Measurements from ENCODE around the gene SFXN4. TPM values are rescaled to one million over a fixed set of nuclear protein-coding genes. Genes with fewer than 3 reads are reported as not detected.

Gene SFXN4
- total RNA-seq, 1 experiment from 2014 or later = 21.9 TPM

- Mint-ChIP-seq H3K4me3 (peak overlapping the region in 1 of 2 experiments; percentile 3; a peak in 1 of 5 replicates), H3K4me1 (no peaks in the 10 kb centered on the region), H3K27ac (peak overlapping the region in 2 of 3 experiments; percentile 37 to 48; a peak in 2 of 7 replicates), H3K36me3 (ENCODE audit: insufficient read depth in 1 of 3, low read depth in 3 of 3) (peaks cover 2 to 24% (median 13%) of the 10 kb centered on the region in 3 experiments; a peak in 6 of 7 replicates), H3K27me3 (ENCODE audit: low read depth) (no peaks in the 10 kb centered on the region; the same call in 1 of the 2 replicates), H3K9me3 (no peaks in the 10 kb centered on the region; a peak in 1 of 5 replicates)
- Histone ChIP-seq H2BK15ac (ENCODE audit: low read depth, low read length) (no peak overlapping the region), H3T11ph (ENCODE audit: low read length) (no peak overlapping the region), H3K9me3 (ENCODE audit: control insufficient read depth, low read depth, low read length) (no peaks in the 10 kb centered on the region), H3K14ac (ENCODE audit: insufficient read depth, low read length) (no peak overlapping the region), H2BK120ac (ENCODE audit: low read depth, low read length, poor library complexity, severe bottlenecking) (no peak overlapping the region), H2AFZ (ENCODE audit: low read length) (no peak overlapping the region), H2BK5ac (ENCODE audit: insufficient read length, low read length) (no peak overlapping the region), H3K18ac (ENCODE audit: insufficient read length, low read depth, low read length) (no peak overlapping the region), H2BK20ac (ENCODE audit: low read depth, low read length, poor library complexity, severe bottlenecking) (no peak overlapping the region), H4K8ac (replicated peaks; ENCODE audit: insufficient read length, low read depth, low read length) (no peak overlapping the region), H3K9ac (ENCODE audit: extremely low read depth, insufficient read length, low read length) (no peak overlapping the region), H2AK5ac (ENCODE audit: insufficient read length, low read length) (no peak overlapping the region), H3K23me2 (ENCODE audit: insufficient read length, low read depth, low read length, poor library complexity, severe bottlenecking) (no peaks in the 10 kb centered on the region), H3K4me1 (ENCODE audit: insufficient read depth, low read length) (no peaks in the 10 kb centered on the region), H4K20me1 (ENCODE audit: control insufficient read depth, insufficient read depth, insufficient read length) (no peaks in the 10 kb centered on the region), H3K27ac (ENCODE audit: insufficient read length, low read depth, low read length) (no peak overlapping the region), H3K4ac (ENCODE audit: low read depth, low read length) (no peak overlapping the region), H3K79me1 (ENCODE audit: insufficient read depth, low read depth, low read length, poor library complexity, severe bottlenecking) (no peaks in the 10 kb centered on the region), H4K5ac (ENCODE audit: insufficient read length, low read depth, low read length) (no peak overlapping the region), H3K23ac (ENCODE audit: insufficient read length, low read depth, low read length) (no peak overlapping the region), H3K4me2 (ENCODE audit: insufficient read depth, insufficient read length, low read length) (no peak overlapping the region), H3K79me2 (ENCODE audit: insufficient read depth, low read length) (no peaks in the 10 kb centered on the region), H4K91ac (ENCODE audit: insufficient read length, low read depth, low read length) (no peak overlapping the region), H3K56ac (ENCODE audit: insufficient read length, low read depth, low read length) (no peak overlapping the region), H2BK12ac (ENCODE audit: insufficient read length, low read depth, low read length) (no peak overlapping the region), H3K27me3 (ENCODE audit: insufficient read depth, low read length) (no peaks in the 10 kb centered on the region)
- TF ChIP-seq, protein P1, sequence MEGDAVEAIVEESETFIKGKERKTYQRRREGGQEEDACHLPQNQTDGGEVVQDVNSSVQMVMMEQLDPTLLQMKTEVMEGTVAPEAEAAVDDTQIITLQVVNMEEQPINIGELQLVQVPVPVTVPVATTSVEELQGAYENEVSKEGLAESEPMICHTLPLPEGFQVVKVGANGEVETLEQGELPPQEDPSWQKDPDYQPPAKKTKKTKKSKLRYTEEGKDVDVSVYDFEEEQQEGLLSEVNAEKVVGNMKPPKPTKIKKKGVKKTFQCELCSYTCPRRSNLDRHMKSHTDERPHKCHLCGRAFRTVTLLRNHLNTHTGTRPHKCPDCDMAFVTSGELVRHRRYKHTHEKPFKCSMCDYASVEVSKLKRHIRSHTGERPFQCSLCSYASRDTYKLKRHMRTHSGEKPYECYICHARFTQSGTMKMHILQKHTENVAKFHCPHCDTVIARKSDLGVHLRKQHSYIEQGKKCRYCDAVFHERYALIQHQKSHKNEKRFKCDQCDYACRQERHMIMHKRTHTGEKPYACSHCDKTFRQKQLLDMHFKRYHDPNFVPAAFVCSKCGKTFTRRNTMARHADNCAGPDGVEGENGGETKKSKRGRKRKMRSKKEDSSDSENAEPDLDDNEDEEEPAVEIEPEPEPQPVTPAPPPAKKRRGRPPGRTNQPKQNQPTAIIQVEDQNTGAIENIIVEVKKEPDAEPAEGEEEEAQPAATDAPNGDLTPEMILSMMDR (conservative IDR thresholded peaks at IDR 0.05) = peak; percentile 71
- no CpG with 5 or more reads among the region's 13 CpGs for WGBS (ENCODE audit: extremely low coverage, insufficient read length, low lambda C conversion rate)
- peak; percentile 59 for DNase-seq
Measured at GRCh38 chr10:119139464-119140067, 25.9 kb downstream of the SFXN4 start.

All from H9 (cell line).